Thyroid gland (tissue), 4 donors: ENCODE results near the gene MAT2B. TPM values are rescaled to one million over a fixed set of nuclear protein-coding genes. Genes with fewer than 3 reads are reported as not detected.

Experiments used
- DNase-seq, 2 donors: peaks; one replicate each; pipeline ENCODE4 v3.0.0-alpha.2; 2019
- H3K27ac ChIP-seq, 3 donors: fragments of 200-600 bp; sonication (generic); 1 replicate in 2 of 3; 2 replicates in 1 of 3; pipeline ENCODE4 v1.5.1; 2016 to 2019; ENCODE audit warnings: mild to moderate bottlenecking in 1 of 3, moderate library complexity in 1 of 3
- H3K27me3 ChIP-seq: fragments of 200-600 bp; sonication (generic); one replicate; pipeline ENCODE4 v1.5.1; 2019
- H3K36me3 ChIP-seq, 2 donors: fragments of 200-600 bp; sonication (generic); one replicate each; pipeline ENCODE4 v1.5.1; 2016 to 2019
- H3K4me1 ChIP-seq, 2 donors: fragments of 200-600 bp; sonication (generic); one replicate each; pipeline ENCODE4 v1.5.1; 2017 to 2019
- H3K4me3 ChIP-seq, 3 donors: fragments of 200-600 bp; sonication (generic); replicated peaks in 1 of 3; 1 replicate in 2 of 3; 2 replicates in 1 of 3; pipeline ENCODE4 v1.5.1; 2016; ENCODE audit warnings: mild to moderate bottlenecking in 1 of 3
- H3K9me3 ChIP-seq: fragments of 200-600 bp; sonication (generic); one replicate; pipeline ENCODE4 v1.5.1; 2017
- CTCF ChIP-seq, 6 experiments: fragments of 200-600 bp in 3 of 6; fragments of 450-650 bp in 3 of 6; sonication (generic) in 3 of 6; IDR thresholded peaks; one replicate each; pipeline ENCODE4 v1.5.1; 2016 to 2019; ENCODE audit warnings: antibody characterized with exemption in 6 of 6, mild to moderate bottlenecking in 2 of 6, inconsistent platforms in 1 of 6, moderate library complexity in 1 of 6
- POLR2A ChIP-seq, 2 donors: fragments of 450-650 bp; IDR thresholded peaks; one replicate each; pipeline ENCODE4 v1.6.1; 2017; ENCODE audit warnings: antibody characterized with exemption in 2 of 2, mild to moderate bottlenecking in 2 of 2, moderate library complexity in 1 of 2
- WGBS, 2 donors: methylation state at CpG; one replicate each; pipeline ENCODE4 v1.1.5; 2017; 5-methylcytosine and 5-hydroxymethylcytosine counted together
- intact Hi-C: fragments of 100-400 bp; cut with DNase I; formaldehyde crosslinking; loops from one replicate; pipeline ENCODE4 v1.15.1; 2023
- total RNA-seq, 4 donors: library from RNA; depleted of rRNA; stranded (reverse); fragments of >200 nt; gene quantifications; one replicate each; pipeline ENCODE4 v1.2.3, GENCODE V29; 2016

MAT2B gene
- total RNA-seq, 4 donors from 2014 or later = 74.0 to 110 (median 101) TPM

DNA sequence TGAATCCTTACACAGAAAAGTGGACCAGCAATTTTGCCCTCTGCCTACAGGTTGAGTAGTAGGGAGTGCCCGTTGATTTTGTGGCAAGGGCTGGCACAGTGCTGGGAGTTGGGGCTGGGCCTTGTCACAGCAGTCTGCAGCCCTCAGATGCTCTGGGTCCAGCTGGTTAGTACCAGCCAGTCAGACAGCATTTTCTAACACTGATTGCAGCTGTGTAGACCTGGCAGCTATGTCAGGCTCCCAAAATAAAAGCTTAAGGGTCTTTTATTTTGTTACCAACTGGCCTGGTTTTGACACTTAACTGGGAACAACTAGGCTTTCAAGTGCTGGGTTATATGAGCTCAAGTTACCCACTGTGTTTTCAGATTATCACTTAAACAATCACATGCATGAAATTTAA is 57.7 kb downstream of the MAT2B start:
- 10 to 27% methylated on average over 1 of the region's 1 CpG for WGBS, 2 donors
- intact Hi-C loops = loop anchor here (10.0 kb wide), 1 partner anchor 942 kb away; no protein-coding TSS in a partner anchor
- no peaks in the 10 kb centered on the region for H3K27me3 ChIP-seq
- H3K36me3 ChIP-seq = no peaks in the 10 kb centered on the region
- no peak overlapping the region for H3K4me3 ChIP-seq
- peaks cover 5 to 13% of the 10 kb centered on the region in 2 donors for H3K4me1 ChIP-seq
- TF ChIP-seq CTCF (IDR thresholded peaks at IDR 0.05) = no peak
- no peak for TF ChIP-seq POLR2A (IDR thresholded peaks at IDR 0.05)
- H3K9me3 ChIP-seq = no peaks in the 10 kb centered on the region
- no peak overlapping the region for H3K27ac ChIP-seq
- DNase-seq = peak; percentile 12 to 20

DNA sequence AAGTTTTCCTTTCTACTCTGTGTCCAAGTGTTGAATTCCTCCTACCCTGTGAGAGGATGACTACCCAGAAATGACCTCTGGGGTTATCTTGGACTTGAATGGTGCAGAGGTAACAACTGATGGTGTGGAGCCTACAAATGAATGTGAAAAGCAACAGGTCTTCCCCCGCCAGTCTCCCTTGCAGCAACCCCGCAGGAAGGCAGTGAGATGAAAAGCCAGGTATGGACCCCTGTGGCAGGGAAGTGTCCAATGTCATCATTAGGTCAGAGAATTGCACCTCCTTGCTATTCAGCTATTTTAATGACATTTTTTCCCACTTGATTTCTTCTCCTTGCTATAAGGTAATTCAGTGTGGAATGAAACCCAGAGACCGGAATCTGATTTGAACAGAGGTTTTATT is 58.5 kb downstream of the MAT2B start:
- Histone ChIP-seq H3K4me3 (no peak overlapping the region), H3K36me3 (no peaks in the 10 kb centered on the region), H3K27me3 (no peaks in the 10 kb centered on the region), H3K9me3 (no peaks in the 10 kb centered on the region), H3K4me1 (peaks cover 5 to 13% of the 10 kb centered on the region in 2 donors), H3K27ac (no peak overlapping the region)
- DNase-seq = no peak
- TF ChIP-seq CTCF (IDR thresholded peaks at IDR 0.05) (no peak), POLR2A (IDR thresholded peaks at IDR 0.05) (no peak)
- 75 to 76% methylated on average over 3 of the region's 3 CpGs for WGBS, 2 donors
- intact Hi-C loops = loop anchor here (10.0 kb wide), 1 partner anchor 941 kb away; no protein-coding TSS in a partner anchor

GRCh38 chr5:163564321-163564938 is 59.0 kb downstream of the MAT2B start:
- no peak for TF ChIP-seq POLR2A (IDR thresholded peaks at IDR 0.05)
- peak; percentile 67 to 88 (median 84) for TF ChIP-seq CTCF (IDR thresholded peaks at IDR 0.05)
- Histone ChIP-seq H3K27ac (no peak overlapping the region), H3K27me3 (no peaks in the 10 kb centered on the region), H3K4me1 (peaks cover 5 to 13% of the 10 kb centered on the region in 2 donors), H3K4me3 (no peak overlapping the region), H3K9me3 (no peaks in the 10 kb centered on the region), H3K36me3 (no peaks in the 10 kb centered on the region)
- peak; percentile 44 to 49 for DNase-seq
- WGBS, 2 donors = 15% methylated on average over 7 of the region's 7 CpGs
- intact Hi-C loops = loop anchor here (10.0 kb wide), 1 partner anchor 940 kb away; no protein-coding TSS in a partner anchor

GRCh38 chr5:163565492-163565891 is 60.1 kb downstream of the MAT2B start:
- Histone ChIP-seq H3K9me3 (no peaks in the 10 kb centered on the region), H3K4me1 (peaks cover 5 to 13% of the 10 kb centered on the region in 2 donors), H3K36me3 (no peaks in the 10 kb centered on the region), H3K4me3 (peak overlapping the region in 1 of 3 donors; percentile 2), H3K27ac (no peak overlapping the region), H3K27me3 (no peaks in the 10 kb centered on the region)
- intact Hi-C loops = loop anchor here (10.0 kb wide), 1 partner anchor 939 kb away; no protein-coding TSS in a partner anchor
- peak; percentile 12 to 19 for DNase-seq
- TF ChIP-seq POLR2A (IDR thresholded peaks at IDR 0.05) = no peak
- TF ChIP-seq CTCF (IDR thresholded peaks at IDR 0.05) = no peak
- 3 to 7% methylated on average over 11 of the region's 11 CpGs for WGBS, 2 donors

- Histone ChIP-seq H3K27me3 (no peaks in the 10 kb centered on the region), H3K27ac (no peak overlapping the region), H3K9me3 (no peaks in the 10 kb centered on the region), H3K4me1 (peaks cover 5 to 13% of the 10 kb centered on the region in 2 donors), H3K36me3 (no peaks in the 10 kb centered on the region), H3K4me3 (peak overlapping the region in 1 of 3 donors; percentile 2)
- DNase-seq = peak; percentile 12 to 23
- TF ChIP-seq CTCF (IDR thresholded peaks at IDR 0.05) (no peak), POLR2A (IDR thresholded peaks at IDR 0.05) (no peak)
- intact Hi-C loops = loop anchor here (10.0 kb wide), 1 partner anchor 939 kb away; no protein-coding TSS in a partner anchor
- WGBS, 2 donors = 7% methylated on average over 30 to 32 of the region's 32 CpGs
Observed at GRCh38 chr5:163565931-163566608, 60.7 kb downstream of the MAT2B start.
